Brain microvascular endothelial cell (primary cell): ENCODE results near the gene BTBD1.
"Not testable (repeated sequence)": the region's sequence is repeated elsewhere in the genome, so short reads cannot be mapped to it uniquely, and the experiment has no call there.

Source experiments
- DNase-seq: peaks from one replicate; pipeline ENCODE4 v3.0.0-alpha.2; 2020
- H3K27ac ChIP-seq: fragments of 250-450 bp; sonication (Bioruptor Pico); 2 replicates; pipeline ENCODE4 v1.5.1; 2020; ENCODE audit warnings: mild to moderate bottlenecking, moderate library complexity
- H3K27me3 ChIP-seq: fragments of 250-450 bp; sonication (Bioruptor Pico); replicated peaks from 2 replicates; pipeline ENCODE4 v1.5.1; 2020; ENCODE audit warnings: mild to moderate bottlenecking
- H3K36me3 ChIP-seq: fragments of 250-450 bp; sonication (Bioruptor Pico); replicated peaks from 2 replicates; pipeline ENCODE4 v1.5.1; 2020; ENCODE audit warnings: mild to moderate bottlenecking
- H3K4me3 ChIP-seq: 2 replicates; pipeline ENCODE4 v1.5.1; 2011; ENCODE audit warnings: low read depth, mild to moderate bottlenecking, control low read depth, low read length, moderate library complexity
- CTCF ChIP-seq: IDR thresholded peaks from 2 replicates; pipeline ENCODE4 v1.5.1; 2011; ENCODE audit warnings: low read depth, mild to moderate bottlenecking, moderate library complexity, low read length, control low read depth, inconsistent platforms; ENCODE audit errors: missing control alignments
- in situ Hi-C: cut with HindIII; loops from 2 replicates; pipeline ENCODE4 v1.10.0; 2017; ENCODE audit warnings: low sequenced_read_pairs, low pct_ligation_motif_present

The BTBD1 gene

GRCh38 chr15:83014205-83014653, 52.8 kb downstream of the BTBD1 start:
- no peak overlapping the region for H3K27ac ChIP-seq
- in situ Hi-C loops: no loop called here
- no peak for DNase-seq

GRCh38 chr15:83012636-83013035, 54.4 kb downstream of the BTBD1 start:
- Histone ChIP-seq H3K36me3 (peaks cover 25% of the 10 kb centered on the region), H3K27me3 (no peaks in the 10 kb centered on the region), H3K4me3 (no peak overlapping the region), H3K27ac (no peak overlapping the region)
- TF ChIP-seq CTCF: no peak
- no peak for DNase-seq
- in situ Hi-C loops: no loop called here

More at GRCh38 chr15:83014205-83014653, 52.8 kb downstream of the BTBD1 start:
- Histone ChIP-seq H3K4me3 (no peak overlapping the region), H3K36me3 (peaks cover 16% of the 10 kb centered on the region), H3K27me3 (no peaks in the 10 kb centered on the region)
- no peak for TF ChIP-seq CTCF

GRCh38 chr15:83012076-83012426, 55.0 kb downstream of the BTBD1 start:
- no peak for TF ChIP-seq CTCF
- peaks cover 28% of the 10 kb centered on the region for H3K36me3 ChIP-seq
- H3K27me3 ChIP-seq: no peaks in the 10 kb centered on the region
- DNase-seq: no peak
- in situ Hi-C loops: no loop called here
- H3K4me3 ChIP-seq: peak overlapping the region; percentile 98
- H3K27ac ChIP-seq: peak overlapping the region; percentile 51

- TF ChIP-seq CTCF: peak; percentile 71
Measured at GRCh38 chr15:83011271-83012075, 55.6 kb downstream of the BTBD1 start, which contains the start of gene C15orf40. TSS of gene C15orf40 (minus strand) at chr15:83011639. CDS start at chr15:83011607, 32 bp downstream.

GRCh38 chr15:83010709-83011270, 56.3 kb downstream of the BTBD1 start:
- in situ Hi-C loops: no loop called here
- Histone ChIP-seq H3K4me3 (peak overlapping the region; percentile 98), H3K36me3 (peaks cover 23% of the 10 kb centered on the region), H3K27me3 (no peaks in the 10 kb centered on the region), H3K27ac (peak overlapping the region; percentile 31)
- peak; percentile 95 for TF ChIP-seq CTCF
- DNase-seq: peak; percentile 78

More at GRCh38 chr15:83011271-83012075, 55.6 kb downstream of the BTBD1 start, which contains the start of gene C15orf40:
- Histone ChIP-seq H3K4me3 (peak within 1 kb of the TSS; percentile 98), H3K27ac (peak within 1 kb of the TSS; percentile 51), H3K27me3 (no peaks in the 10 kb centered on the region), H3K36me3 (peaks cover 26% of the 10 kb centered on the region)
- DNase-seq: peak; percentile 75
- in situ Hi-C loops: no loop called here

GRCh38 chr15:83000672-83001031, 66.4 kb downstream of the BTBD1 start:
- H3K4me3 ChIP-seq, DNase-seq, H3K36me3 ChIP-seq, H3K27ac ChIP-seq, H3K27me3 ChIP-seq, in situ Hi-C loops: not testable (repeated sequence)
